NCI-H2196 treated with DMSO at 0.1 percent for 48 hours (cell line): ENCODE measurements around the gene SLC39A7.

Source experiments
- DNase-seq: peaks from one replicate; lab custom pipeline; 2025; ENCODE audit not compliant: unreplicated experiment; lab: John Stamatoyannopoulos, UW

Gene SLC39A7

DNA sequence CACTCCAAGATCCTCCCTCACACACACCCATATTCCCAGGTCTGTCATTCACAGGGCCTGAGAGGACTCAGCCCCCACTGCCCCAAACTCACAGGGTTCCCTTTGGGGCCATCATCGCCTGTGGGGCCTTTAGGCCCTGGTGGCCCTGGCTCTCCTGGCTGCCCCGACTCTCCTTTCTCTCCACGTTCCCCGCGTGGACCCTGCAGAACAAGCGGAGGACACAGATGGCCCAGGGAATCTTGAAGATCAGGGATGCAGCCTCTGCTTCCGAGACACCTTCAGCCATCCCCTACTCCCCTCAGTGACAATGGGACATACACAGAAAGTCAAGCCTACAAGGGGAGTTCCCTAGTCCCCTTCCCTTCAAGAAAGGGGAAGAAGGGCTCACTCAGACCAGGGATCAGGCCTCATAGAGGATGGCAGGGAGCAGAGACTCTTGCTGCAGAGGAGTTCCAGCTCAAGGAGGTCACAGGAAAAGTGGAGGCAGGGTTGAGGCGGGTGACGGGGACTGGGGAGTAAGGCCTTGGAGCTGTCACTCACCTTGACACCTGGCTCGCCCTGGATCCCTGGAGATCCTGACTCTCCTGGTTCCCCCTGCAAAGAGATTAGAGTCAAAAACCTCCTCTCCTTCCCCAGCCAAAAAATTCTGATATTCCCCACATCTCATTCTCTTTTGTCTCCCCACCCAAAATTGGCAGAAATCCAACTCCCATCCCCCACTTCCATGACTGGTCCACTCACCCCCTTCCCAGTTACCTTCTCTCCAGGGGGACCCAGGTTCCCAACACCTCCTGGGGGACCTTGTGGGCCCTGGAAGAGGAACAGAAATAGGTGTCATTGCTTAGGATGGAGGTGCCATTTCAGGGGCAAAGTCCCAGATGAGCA lies 31.1 kb upstream of the SLC39A7 start:
- DNase-seq = no peak

DNA sequence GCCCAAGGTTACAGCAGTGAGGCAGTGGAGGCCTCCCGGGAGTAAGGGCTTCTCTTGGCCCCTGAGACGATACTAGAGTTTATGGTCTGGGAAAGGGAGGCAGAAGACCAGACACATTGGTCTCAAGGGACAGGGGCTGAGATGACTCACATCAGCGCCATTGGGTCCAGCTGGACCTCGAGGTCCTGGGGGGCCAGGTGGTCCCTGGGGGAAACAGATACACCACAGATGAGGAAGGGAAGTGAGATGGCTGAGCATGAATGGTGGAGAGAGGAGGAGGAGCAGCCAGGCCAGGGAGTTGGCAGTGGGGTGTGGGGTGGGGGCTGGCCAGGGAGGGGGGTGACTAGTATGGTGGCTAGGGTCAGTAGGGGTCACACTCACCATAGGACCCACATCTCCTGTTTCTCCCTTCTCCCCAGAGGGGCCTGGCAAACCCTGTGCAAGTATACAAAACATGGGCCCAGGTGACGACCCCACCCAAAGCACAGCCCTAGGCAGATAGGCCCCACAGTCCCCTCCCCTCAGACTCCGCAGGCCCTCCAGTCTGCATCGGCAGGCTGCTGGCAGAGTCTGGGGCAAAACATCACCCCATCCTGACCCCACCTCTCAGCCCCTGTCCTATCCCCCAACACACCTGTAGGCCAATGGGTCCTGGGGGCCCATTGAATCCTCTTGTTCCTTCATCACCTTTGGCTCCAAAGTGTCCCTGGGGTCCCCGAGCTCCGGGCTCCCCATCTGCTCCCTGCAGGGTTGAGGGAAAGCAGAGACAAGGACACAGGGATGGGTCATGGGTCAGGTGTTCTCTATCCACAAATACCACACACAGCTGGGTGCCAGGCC lies 30.3 kb upstream of the SLC39A7 start:
- no peak for DNase-seq

DNA sequence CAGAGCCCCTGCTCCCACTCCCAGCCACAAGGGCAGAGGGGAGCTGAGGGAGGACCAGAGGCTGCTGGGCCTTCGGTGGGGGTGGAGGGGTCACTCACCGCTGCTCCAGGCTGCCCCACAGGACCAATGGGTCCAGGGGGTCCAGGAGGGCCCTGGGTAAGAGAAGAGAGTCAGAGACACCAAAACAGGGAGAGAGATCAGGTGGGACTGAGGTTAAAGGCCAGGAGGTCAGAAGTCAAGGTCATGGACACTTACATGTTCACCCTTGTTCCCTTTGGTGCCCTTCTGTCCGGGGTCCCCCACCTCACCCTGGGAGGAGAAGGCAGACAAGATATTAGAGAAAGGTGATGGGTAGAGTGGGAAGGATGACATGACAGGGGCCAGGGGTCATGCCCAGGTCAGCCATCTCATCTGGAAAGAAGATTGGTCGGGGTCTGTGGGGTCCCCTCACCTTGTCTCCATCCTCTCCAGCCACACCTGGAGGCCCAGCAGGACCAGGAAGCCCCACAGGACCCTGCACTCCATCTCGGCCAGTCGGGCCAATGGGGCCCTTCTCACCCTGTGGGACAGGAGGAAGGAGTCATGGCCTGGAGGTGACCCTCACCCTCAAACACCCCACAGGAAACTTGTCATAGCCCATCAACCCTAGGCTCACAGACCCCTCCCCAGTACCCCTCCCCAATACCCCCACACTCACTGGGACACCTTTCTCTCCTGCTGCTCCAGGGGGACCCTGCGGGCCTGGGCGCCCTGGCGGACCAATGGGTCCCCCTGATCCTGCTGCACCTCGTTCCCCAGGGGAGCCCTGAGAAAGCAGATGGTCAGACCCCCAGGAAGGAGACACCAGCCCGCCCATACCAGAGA lies 29.4 kb upstream of the SLC39A7 start:
- DNase-seq = no peak

DNA sequence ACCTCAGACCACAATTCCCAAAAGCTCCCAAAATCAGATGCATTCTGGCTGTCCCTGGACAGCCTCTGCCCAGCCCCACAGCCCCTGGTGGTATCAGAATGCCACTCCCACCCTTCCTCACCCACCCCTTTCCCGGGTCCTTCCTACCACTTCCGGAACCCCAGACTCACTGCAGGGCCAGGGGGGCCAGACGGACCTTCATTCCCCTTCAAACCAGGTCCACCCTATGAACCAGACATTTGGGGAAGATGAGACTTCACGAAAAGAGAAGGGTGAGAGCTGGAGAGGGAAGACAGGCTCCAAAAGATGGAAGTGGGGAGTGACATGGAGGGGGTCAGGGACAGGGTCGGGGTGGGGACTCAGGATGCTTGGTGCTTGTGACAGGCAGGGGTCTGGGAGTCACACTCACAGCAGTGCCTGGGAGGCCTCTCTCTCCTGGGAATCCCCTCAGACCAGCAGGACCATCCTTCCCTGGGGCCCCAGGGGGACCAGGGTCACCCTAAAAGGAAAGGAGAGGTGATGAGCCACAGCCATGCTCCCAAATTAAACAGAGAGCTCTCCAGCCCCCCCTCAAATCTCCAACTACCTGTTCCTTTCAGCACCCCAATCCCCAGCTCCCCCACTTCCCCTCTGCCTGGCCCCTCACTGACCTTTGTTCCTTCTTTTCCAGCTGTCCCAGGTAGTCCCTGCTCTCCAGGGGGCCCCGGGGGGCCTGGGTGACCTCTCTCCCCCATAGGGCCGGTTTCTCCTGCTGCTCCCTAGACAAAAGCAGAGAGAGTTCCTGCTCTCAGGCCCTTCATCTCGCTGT lies 28.6 kb upstream of the SLC39A7 start:
- DNase-seq = no peak

DNA sequence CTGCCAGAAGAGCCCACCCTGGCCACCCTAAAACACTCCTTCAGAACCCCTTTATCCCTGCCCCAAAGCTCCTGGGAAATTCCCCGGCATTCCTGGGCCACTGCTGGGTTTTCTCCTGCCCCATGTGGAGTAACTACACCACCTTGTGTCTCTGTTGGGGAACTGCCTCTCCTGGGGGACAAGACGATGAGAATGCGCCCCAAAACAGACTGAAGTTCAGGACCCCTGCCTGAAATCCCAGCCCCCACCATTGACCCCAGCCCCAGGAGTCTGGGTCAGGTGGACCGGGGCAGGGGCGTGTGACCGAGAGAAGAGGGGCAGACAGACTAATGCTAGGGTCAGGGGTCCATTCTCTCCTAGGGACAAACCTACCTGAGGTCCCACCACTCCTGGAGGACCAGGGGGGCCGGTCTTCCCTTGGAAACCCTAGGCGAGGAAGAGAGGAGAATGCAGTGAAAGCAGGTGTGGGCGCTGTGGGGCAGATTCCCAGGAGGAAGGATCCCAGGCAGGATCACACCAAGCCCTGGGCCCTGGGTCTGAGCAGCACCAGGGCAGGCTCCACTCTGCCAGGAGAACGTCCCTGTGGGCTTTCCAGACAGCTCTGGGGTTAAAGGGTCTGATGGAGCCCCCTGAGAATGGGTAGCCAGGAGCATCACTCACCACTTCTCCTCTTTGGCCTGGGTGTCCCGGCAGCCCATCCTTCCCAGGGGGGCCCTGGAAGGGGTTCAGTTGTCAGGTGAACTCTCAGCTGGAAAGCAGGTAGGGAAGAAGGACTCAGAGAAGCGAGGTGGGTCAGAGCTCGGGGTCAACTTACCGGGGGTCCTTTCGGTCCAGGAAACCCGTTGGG lies 27.8 kb upstream of the SLC39A7 start:
- DNase-seq = no peak

DNA sequence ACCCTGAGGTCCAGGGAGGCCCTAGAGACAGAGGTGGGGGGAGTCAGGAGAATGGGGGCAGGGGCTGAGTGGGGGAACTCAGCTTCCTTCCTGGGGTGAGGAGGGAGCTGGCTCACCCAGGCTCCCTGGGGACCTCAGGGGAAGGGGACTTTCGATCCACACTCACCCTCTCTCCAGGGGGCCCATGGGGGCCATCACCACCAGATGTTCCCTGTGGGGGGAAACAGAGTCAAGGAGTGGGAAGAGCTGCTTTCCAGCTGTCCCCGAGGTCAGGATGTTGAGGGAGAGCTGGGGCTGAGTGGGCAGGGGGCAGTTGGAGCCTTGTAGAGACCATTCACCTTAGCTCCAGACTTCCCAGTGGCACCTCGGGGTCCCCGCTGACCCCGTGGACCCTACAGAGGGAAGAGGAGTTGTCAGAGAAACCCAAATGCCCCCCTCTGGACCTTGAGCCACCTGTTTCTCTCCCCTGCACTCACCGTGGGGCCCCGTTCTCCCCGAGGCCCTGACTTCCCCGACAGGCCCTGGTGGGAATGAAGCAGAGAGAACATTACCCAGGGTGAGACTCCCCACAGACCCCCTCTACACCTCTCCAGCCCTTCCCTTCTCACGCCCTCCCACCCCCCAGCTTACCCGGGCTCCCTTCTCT lies 27.0 kb upstream of the SLC39A7 start:
- no peak for DNase-seq

DNA sequence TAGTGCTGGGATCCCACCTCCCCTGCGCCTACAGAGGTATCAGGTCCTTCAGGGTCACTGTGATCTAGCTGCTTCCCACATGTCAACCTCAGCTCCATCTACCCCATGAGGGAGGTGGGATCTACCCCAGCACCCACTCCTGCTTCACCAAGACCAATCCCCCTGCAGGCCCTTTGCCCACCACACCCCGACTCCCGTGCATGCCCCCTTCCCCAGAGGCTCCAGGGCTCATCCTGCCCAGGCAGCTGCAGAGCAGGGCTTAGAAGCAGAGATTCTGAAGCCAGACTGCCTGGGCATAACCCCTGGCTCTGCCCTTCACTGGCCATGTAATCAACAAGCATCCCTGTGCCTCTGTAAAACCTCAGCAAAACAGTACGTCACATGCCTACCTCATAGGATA lies 25.9 kb upstream of the SLC39A7 start:
- DNase-seq = no peak

DNA sequence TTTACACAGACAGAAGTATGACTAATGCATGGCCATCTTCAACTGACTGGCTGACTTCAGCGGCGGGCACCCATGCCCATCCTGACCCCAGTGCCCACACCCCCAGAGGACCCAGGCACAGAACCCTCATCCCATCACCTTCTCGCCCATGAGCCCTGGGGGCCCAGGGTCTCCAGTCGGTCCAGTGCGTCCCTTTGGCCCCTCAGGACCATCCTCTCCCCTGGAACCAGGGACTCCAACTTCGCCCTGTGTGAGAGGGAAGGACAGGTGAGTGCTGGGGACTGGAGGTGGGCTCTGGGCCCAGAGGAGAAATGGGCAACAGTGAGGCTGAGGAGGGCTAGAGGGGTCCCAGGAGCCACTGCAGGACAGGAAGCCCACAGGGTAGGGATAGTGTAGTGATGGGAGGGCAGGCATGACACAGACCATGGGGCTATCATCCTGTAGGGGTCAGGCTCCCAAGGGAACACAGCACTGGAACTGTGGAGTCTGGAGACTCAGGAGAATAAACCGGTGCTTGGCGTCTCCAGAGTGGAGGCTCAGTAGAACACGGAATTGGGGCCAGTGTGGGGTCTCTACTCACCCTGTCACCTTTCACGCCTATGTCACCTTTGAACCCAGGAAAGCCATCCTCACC lies 25.1 kb upstream of the SLC39A7 start:
- no peak for DNase-seq

DNA sequence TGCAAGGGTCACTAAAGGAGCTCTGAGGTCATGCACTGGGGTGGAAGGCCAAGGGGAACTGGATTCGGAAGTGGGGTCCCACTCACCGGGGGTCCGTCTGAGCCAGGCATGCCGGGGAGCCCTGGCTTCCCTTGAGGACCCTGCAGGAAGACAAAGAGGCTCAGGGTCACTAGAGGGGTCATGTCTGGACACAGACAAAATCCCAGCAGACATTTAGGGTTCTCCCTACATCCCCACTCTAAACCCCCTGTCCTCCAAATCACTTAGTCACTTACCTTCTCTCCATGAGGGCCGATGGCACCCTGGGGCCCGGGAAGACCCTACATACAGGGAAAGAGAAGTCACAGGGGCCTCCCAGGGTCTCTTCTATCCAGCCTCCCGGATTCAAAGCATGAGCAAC lies 23.8 kb upstream of the SLC39A7 start:
- DNase-seq = no peak

DNA sequence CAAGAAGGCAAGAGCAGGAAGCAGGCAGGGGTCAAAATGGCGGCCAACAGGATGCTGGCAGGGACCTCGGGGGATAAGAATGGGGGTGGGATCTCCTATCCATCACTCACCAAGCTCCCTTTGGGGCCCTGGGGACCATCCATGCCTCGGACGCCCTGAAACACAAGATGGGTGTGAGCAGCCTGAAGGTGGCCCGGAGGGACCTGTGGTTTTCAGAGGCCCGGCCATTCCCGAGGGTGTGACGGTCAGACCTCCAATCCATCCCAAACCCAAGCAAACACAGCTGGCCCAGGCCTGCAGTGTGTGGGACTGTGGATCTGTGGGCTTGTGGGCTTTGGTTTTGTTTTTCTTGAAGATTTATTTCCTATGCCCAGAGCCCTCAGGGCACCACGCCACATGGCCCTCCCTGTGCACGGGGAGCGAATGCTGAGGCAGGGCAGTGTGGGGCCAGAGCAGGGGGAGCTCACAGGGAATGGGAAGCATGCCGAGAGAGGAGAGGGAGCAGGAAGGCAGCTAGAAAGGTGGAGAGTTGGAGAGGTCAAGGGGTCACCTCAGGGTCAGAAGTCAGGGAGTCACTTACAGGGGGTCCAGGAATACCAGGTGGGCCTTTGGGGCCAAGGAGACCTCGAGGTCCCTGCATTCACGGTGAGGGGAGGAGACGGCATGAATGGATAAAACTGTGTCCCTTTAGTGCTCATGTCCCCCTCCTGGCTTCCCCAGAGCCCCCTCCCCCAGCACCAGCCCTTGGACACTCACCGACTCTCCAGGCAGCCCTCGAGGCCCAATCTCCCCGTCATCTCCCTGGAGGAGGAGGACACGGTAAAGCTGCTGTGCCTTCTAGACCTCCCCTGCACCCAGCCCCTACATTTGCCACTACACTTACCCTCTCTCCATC lies 22.9 kb upstream of the SLC39A7 start:
- DNase-seq = no peak

DNA sequence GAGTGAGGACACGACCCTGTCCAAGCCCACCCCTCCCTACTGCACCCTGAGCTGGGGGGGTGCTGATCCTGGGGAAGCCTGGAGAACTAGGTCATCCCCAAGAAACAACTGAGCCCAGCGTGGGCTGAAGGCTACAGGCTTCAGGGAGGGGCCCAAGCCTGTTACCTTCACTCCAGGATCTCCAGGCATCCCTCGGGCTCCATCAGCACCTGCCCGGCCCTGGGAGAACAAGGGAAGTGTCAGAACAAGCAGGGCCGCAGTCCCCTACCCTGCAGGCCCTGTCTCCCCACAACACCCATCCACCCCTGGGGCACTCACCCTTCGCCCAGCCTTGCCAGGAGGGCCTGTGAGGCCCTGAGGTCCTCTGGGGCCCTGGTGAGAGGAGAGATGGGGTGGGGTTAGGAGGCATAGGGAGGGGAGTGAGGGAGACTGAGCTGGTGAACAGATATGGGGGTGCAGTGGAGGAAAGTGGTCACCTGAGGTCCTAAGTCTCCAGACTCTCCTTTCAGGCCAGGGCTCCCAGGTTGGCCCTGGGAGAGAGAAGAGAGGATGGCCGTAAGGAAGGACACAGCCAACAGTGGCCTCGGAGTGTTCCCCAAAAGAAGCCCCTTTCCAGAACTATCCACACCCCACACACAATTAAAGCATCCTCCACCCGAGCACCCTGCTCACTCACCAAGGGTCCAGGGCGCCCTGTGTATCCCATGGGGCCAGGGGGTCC lies 21.8 kb upstream of the SLC39A7 start:
- DNase-seq = no peak

DNA sequence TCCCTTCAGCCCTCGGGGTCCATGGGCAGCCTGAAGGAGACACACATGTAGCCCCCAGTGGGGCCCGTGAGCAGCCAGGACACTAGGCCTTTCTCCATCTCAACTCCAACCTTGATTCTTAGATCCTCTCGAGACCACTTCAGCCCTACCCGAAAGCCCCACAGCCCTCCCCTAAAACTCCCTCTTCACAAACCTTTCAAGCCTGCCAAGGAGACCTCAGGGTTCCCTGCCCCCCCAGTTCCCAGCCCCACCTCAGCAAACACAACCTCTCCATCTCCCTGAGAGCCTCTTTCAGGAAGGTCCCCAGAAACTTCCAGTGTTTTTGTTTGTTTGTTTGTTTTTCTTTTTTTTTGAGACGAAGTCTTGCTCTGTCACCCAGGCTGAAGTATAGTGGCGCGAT lies 19.5 kb upstream of the SLC39A7 start:
- no peak for DNase-seq

DNA sequence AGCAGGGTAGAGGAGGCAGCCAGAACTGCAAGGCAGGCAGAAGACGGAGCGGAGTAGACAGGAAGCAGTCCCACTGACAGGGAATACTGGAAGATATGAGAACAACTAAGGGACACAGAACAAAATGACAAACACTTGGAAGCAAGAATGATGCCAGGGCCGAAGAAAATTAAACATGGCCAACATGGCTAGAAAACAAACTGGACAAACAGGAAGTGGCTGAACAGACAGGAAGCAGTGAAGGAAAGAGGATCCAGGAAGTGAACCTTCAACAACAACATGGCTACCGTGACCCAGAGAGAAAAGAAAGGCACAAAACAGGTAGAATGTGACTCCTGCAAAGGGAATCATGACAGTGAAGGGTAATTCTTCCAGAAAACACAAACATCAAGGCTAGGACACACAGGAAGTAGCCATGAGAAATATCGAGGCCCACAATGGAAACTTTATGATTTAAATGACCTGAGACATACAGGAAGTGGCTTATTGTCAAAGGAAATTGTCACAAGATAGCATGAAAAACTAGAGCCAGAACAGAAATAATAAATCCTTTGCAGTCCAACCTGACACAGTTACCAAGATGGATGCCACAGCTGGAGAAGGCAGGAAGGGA lies 17.5 kb upstream of the SLC39A7 start:
- no peak for DNase-seq

DNA sequence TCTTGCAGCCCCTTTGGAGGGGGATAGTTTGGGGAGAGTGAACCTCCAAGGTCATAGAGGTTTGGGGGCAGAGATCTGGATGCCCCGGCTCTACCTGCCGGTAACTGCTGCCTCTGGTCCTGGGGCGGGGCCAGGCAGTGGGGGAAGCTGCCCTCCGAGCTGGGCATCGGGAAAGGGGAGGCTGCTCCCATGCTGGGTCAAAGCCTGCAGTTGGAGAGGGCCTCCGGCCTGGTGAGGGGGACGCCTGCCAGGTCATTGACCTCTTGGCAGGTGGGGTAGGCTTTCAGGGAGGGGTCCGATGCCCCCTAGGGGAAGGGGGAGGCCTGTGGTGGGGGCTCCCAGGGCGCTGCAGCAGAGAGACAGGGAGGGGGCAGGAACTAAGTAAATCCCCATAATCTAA lies 15.5 kb upstream of the SLC39A7 start:
- DNase-seq = no peak

DNA sequence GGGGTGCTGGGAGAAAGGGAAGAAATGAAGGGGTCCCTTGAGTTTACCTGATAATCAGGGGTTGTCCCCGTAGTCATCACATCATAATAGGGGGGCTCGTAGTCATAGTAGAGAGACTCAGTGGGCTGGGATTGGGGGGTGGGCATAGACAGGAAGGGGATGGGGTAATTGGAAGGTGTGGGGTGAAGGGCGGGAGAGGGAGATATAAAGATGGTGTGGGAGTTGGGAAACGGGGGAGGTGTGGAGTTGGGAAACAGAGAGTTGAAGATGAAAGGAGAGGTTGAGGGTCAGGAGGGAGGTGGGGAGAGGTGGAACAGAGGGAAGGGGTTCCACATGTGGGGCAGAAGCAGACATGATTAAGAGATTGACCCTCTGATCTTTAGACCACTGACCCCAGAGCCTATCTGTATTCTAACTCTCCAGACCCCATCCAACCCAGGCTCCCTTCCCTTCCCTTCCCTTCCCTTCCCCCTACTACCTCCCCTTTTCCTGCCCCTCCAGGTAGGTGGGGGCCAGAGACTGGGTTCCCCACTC lies 14.9 kb upstream of the SLC39A7 start:
- no peak for DNase-seq

DNA sequence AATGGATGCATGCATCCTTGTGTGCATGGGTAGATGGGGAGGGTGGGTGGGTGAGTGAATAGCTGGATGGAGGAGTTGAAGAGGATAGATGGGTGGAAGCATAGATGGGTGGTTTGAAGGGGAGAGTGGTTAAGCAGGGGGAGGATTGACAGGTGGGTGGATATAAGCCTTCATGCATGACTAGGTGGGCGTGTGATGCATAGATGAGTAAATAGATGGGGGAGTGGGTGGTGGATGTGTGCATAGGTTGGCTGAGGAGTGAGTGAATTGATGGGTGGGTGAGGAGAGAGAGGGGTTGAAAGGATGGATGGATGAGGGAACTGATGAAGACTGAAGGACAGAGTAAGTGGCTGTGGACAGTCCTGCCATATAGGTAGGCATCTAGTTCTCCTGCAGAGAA lies 12.9 kb upstream of the SLC39A7 start:
- no peak for DNase-seq
